CD8-positive, alpha-beta memory T cell (primary cell): ENCODE measurements around the gene DNAH6. TPM values are rescaled to one million over a fixed set of nuclear protein-coding genes. Genes with fewer than 3 reads are reported as not detected.

ENCODE experiments used
- CTCF ChIA-PET: fragments of 350-600 bp; sonication (Branson Sonifier 250); formaldehyde crosslinking; loops from one replicate; lab custom pipeline; 2021; ENCODE audit warnings: antibody characterized with exemption; lab: Charles Lee
- POLR2A ChIA-PET: fragments of 350-600 bp; sonication (Branson Sonifier 250); formaldehyde crosslinking; loops from one replicate; lab custom pipeline; 2021; ENCODE audit warnings: antibody characterized with exemption; lab: Charles Lee
- DNase-seq, 5 donors: peaks; one replicate each; pipeline versions ENCODE4 v3.0.0 to v3.0.0-alpha.2; 2020 to 2022; ENCODE audit warnings: mixed read lengths in 1 of 5
- H3K27ac ChIP-seq: one replicate; pipeline ENCODE4 v1.7.0; 2013; ENCODE audit warnings: low read depth, mild to moderate bottlenecking, low read length, moderate library complexity
- H3K27me3 ChIP-seq: 2 replicates; pipeline ENCODE4 v1.7.0; 2013; ENCODE audit warnings: low read length, mild to moderate bottlenecking; ENCODE audit not compliant: insufficient read depth, poor library complexity, severe bottlenecking
- H3K36me3 ChIP-seq: 2 replicates; pipeline ENCODE4 v1.7.0; 2013; ENCODE audit warnings: mild to moderate bottlenecking, low read length, moderate library complexity; ENCODE audit not compliant: insufficient read depth
- H3K4me1 ChIP-seq: 2 replicates; pipeline ENCODE4 v1.7.0; 2013; ENCODE audit warnings: mild to moderate bottlenecking, low read length, moderate library complexity; ENCODE audit not compliant: insufficient read depth
- H3K4me3 ChIP-seq: 2 replicates; pipeline ENCODE4 v1.7.0; 2013; ENCODE audit warnings: mild to moderate bottlenecking, low read length
- H3K9me3 ChIP-seq: 2 replicates; pipeline ENCODE4 v1.7.0; 2013; ENCODE audit warnings: mild to moderate bottlenecking, low read length
- H3K27ac Mint-ChIP-seq, 8 donors: one replicate each; pipeline ENCODE4 v1.8.0; 2020 to 2021; ENCODE audit warnings: mixed read lengths in 8 of 8, mild to moderate bottlenecking in 6 of 8, inconsistent platforms in 3 of 8, moderate library complexity in 3 of 8
- H3K27me3 Mint-ChIP-seq, 2 donors: one replicate each; pipeline ENCODE4 v1.8.0; 2020 to 2021; ENCODE audit warnings: mixed read lengths in 2 of 2, mild to moderate bottlenecking in 1 of 2, moderate library complexity in 1 of 2
- H3K36me3 Mint-ChIP-seq, 3 donors: one replicate each; pipeline ENCODE4 v1.8.0; 2020 to 2021; ENCODE audit warnings: mixed read lengths in 3 of 3, inconsistent platforms in 1 of 3, mild to moderate bottlenecking in 1 of 3
- H3K4me1 Mint-ChIP-seq, 3 donors: one replicate each; pipeline ENCODE4 v1.8.0; 2020 to 2021; ENCODE audit warnings: mixed read lengths in 3 of 3, inconsistent platforms in 1 of 3, mild to moderate bottlenecking in 1 of 3
- H3K4me3 Mint-ChIP-seq, 7 donors: one replicate each; pipeline ENCODE4 v1.8.0; 2020 to 2021; ENCODE audit warnings: mixed read lengths in 7 of 7, mild to moderate bottlenecking in 6 of 7, moderate library complexity in 4 of 7, inconsistent platforms in 2 of 7
- H3K9me3 Mint-ChIP-seq, 5 donors: one replicate each; pipeline ENCODE4 v1.8.0; 2020 to 2022; ENCODE audit warnings: mixed read lengths in 5 of 5, mild to moderate bottlenecking in 3 of 5, moderate library complexity in 2 of 5, inconsistent platforms in 1 of 5
- polyA plus RNA-seq: library from polyadenylated mRNA; unstranded; fragments of 300-500 nt; fragmentation: Illumina TruSeq; gene quantifications from one replicate; pipeline ENCODE4 v1.2.3, GENCODE V29; 2021
- total RNA-seq, 2 experiments: library from RNA; stranded (reverse); gene quantifications; one replicate each; pipeline ENCODE4 v1.2.3, GENCODE V29; 2021

The DNAH6 gene
- total and polyA plus RNA-seq, 3 experiments from 2014 or later, result 0.24 to 0.51 (median 0.39) TPM

DNA sequence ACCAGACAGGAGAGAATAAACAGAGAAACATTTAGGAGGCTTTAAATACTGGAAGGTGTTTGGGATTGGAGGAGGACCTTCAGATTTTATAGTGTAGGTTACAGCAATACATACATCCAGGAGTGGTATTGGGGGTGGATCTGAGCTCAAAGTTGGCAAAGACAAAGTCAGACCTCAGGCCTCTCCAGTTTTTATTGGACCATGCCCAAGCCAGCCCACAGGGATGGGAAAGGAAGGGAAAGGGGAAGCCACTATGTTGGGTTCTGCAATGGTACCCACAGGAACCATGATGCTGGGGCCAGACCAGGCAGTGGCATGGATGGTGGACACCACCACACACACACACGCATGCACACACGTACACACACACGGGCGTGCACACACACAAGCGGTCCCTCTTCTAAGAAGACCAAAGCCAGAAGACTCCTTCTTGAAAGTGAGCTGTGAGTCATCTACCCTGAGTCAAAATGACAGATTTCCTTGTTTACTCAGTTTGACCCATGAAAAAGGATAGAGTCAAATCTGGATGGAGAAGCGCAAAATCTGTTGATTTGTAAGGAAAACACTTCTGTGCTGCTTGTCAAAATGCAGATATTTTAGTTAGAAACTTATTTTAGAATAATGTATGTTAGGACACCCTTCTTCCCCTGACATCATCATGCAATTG lies 276.7 kb downstream of the DNAH6 start:
- Mint-ChIP-seq H3K4me3 (no peak overlapping the region), H3K9me3 (peaks cover 0 to 2% (median 0%) of the 10 kb centered on the region in 5 donors), H3K27ac (no peak overlapping the region), H3K36me3 (peaks cover 0 to 22% (median 0%) of the 10 kb centered on the region in 3 donors), H3K27me3 (no peaks in the 10 kb centered on the region), H3K4me1 (peaks cover 0 to 7% (median 0%) of the 10 kb centered on the region in 3 donors)
- Histone ChIP-seq H3K9me3 (no peaks in the 10 kb centered on the region), H3K27ac (no peak overlapping the region), H3K27me3 (no peaks in the 10 kb centered on the region), H3K36me3 (no peaks in the 10 kb centered on the region), H3K4me3 (no peak overlapping the region), H3K4me1 (no peaks in the 10 kb centered on the region)
- ChIA-PET POLR2A (no interaction called here), CTCF (interaction anchor here (1.2 to 1.3 kb wide), 2 partner anchors 52 to 89 kb away, joined by 3 to 4 read pairs; no protein-coding TSS in a partner anchor)
- no peak for DNase-seq

DNA sequence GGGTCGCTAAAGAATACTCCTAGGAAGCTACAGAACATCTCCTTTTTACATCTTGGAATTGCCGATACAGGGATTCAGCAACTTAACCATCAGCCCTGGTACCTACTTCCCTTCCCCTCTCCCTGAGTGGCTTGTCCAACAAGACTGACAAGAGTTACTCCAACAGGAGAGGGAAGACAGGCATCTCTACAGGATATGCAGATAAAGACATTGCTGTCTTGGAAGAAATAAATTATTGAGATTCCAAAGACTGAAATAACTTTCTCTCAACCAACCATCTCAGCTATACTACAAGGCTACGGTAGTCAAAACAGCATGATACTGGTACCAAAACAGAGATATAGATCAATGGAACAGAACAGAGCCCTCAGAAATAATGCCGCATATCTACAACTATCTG lies 277.3 kb downstream of the DNAH6 start:
- Mint-ChIP-seq H3K4me3 (no peak overlapping the region), H3K36me3 (peaks cover 0 to 15% (median 0%) of the 10 kb centered on the region in 3 donors), H3K4me1 (peaks cover 2 to 13% (median 4%) of the 10 kb centered on the region in 3 donors), H3K9me3 (peaks cover 0 to 2% (median 0%) of the 10 kb centered on the region in 5 donors), H3K27me3 (no peaks in the 10 kb centered on the region), H3K27ac (peak overlapping the region in 1 of 8 donors; percentile 21)
- Histone ChIP-seq H3K9me3 (no peaks in the 10 kb centered on the region), H3K36me3 (no peaks in the 10 kb centered on the region), H3K27me3 (no peaks in the 10 kb centered on the region), H3K27ac (no peak overlapping the region), H3K4me3 (no peak overlapping the region), H3K4me1 (no peaks in the 10 kb centered on the region)
- ChIA-PET CTCF (interaction anchor here (1.3 kb wide), 1 partner anchor 52 kb away, joined by 4 read pairs; no protein-coding TSS in a partner anchor), POLR2A (no interaction called here)
- no peak for DNase-seq

DNA sequence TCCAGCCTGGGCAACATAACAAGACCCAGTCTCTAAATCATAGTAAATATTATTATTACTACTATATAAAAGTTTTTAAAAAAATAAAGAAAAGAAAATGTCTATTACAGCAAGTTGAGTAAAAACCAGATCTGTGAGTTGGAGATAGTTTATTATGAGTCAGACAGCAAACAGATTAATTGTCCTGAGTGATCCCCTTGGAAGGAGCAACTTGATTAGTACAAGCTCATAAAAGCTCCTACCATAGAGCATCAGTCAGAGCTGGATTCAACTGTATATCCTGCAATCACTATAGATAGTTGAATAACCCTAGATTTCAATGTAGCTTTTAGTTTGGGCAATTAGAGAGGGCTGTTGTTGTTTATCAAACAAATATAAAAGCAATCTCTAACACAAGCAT lies 280.5 kb downstream of the DNAH6 start:
- Mint-ChIP-seq H3K27me3 (no peaks in the 10 kb centered on the region), H3K4me1 (peaks cover 11 to 31% (median 25%) of the 10 kb centered on the region in 3 donors), H3K36me3 (peaks cover under 1 to 13% (median 2%) of the 10 kb centered on the region in 3 donors), H3K27ac (peak overlapping the region in 2 of 8 donors; percentile 42 to 56), H3K9me3 (peaks cover 0 to 4% (median 2%) of the 10 kb centered on the region in 5 donors), H3K4me3 (no peak overlapping the region)
- H3K36me3 ChIP-seq, result no peaks in the 10 kb centered on the region
- H3K4me1 ChIP-seq, result no peaks in the 10 kb centered on the region
- no peak for DNase-seq
- H3K4me3 ChIP-seq, result no peak overlapping the region
- H3K27ac ChIP-seq, result no peak overlapping the region
- no peaks in the 10 kb centered on the region for H3K9me3 ChIP-seq
- POLR2A ChIA-PET, result no interaction called here
- H3K27me3 ChIP-seq, result no peaks in the 10 kb centered on the region
- CTCF ChIA-PET, result no interaction called here

DNA sequence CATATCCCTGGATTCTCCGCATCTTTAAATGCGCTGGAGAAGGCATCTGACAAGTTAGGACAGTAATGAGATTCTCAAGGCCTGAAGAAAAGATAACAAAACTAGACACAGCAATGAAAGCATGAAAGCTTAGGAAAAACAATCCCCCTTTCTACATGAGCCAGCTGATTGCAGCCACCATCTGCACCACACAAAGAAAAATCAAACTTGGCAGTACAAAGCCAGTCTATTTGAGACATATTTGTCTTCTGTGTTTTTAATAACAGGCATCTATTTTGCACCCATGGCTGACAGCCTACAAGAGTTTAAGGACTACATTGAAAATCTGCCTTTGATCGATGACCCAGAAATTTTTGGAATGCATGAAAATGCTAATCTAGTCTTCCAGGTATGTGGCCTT lies 281.0 kb downstream of the DNAH6 start:
- no peak for DNase-seq
- H3K4me1 Mint-ChIP-seq, result peaks cover 13 to 33% (median 30%) of the 10 kb centered on the region in 3 donors
- POLR2A ChIA-PET, result no interaction called here

DNA sequence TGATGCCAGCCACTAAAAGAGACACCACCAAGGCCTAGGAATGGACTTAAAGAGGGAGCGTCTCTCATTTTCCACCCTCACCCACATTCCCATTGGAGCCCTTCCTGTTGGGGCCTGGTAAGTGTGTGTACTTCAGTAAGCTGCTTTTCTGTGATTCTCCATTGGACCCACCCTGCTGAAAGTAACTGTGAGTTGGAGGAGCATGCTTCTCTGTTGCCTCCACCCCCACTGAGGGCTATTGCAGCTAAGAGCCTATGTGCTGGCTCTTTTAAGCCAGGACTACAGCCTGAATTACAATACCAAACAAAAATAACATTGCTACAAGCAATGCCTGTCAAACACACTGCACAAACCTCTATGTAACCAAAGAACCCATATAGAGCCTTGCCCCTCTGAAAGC lies 283.5 kb downstream of the DNAH6 start:
- peak overlapping the region; percentile 5 to 73 (median 51) for H3K4me3 Mint-ChIP-seq

More for the DNA sequence above, 281.0 kb downstream of the DNAH6 start:
- Histone ChIP-seq H3K9me3 (no peaks in the 10 kb centered on the region), H3K27me3 (no peaks in the 10 kb centered on the region), H3K4me1 (no peaks in the 10 kb centered on the region), H3K4me3 (no peak overlapping the region), H3K27ac (no peak overlapping the region), H3K36me3 (no peaks in the 10 kb centered on the region)
- CTCF ChIA-PET, result no interaction called here
- Mint-ChIP-seq H3K4me3 (no peak overlapping the region), H3K27ac (peak overlapping the region in 3 of 8 donors; percentile 42 to 59 (median 56)), H3K36me3 (peaks cover 2 to 17% (median 5%) of the 10 kb centered on the region in 3 donors), H3K9me3 (peaks cover 5 to 9% (median 6%) of the 10 kb centered on the region in 5 donors), H3K27me3 (no peaks in the 10 kb centered on the region)

DNA sequence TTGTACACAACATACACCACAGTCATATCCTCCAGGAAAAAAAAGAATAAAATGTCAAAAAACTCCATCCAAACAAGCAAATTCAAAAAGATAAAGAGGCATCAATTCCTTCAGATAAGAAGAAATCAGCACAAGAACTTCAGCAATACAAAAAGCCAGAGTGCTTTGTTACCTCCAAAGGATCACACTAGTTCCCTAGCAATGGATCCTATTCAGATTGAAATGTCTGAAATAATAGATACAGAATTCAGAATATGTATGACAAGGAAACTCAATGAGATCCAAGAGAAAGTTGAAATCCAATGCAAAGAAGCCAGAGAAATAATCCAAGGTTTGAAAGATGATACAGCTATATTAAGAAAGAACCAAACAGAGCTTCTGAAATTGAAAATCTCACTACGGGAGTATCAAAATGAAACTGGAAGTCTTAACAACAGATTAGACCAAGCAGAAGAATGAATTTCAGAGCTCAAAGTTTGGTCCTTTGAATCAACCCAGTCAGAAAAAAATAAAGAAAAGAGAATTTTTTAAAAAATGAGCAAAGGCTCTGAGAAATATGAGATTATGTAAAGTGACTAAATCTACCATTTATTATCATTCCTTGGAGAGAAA lies 284.0 kb downstream of the DNAH6 start:
- H3K27ac Mint-ChIP-seq, result peak overlapping the region in 7 of 8 donors; percentile 11 to 83 (median 64)
- H3K27me3 Mint-ChIP-seq, result no peaks in the 10 kb centered on the region
- peaks cover 2 to 19% (median 8%) of the 10 kb centered on the region in 3 donors for H3K36me3 Mint-ChIP-seq
- no peak overlapping the region for H3K27ac ChIP-seq
- POLR2A ChIA-PET, result no interaction called here
- H3K4me3 Mint-ChIP-seq, result peak overlapping the region; percentile 5 to 73 (median 57)
- H3K4me1 Mint-ChIP-seq, result peaks cover 14 to 36% (median 35%) of the 10 kb centered on the region in 3 donors
- H3K36me3 ChIP-seq, result no peaks in the 10 kb centered on the region
- H3K4me1 ChIP-seq, result no peaks in the 10 kb centered on the region
- H3K4me3 ChIP-seq, result no peak overlapping the region
- CTCF ChIA-PET, result interaction anchor here (0.9 kb wide), 1 partner anchor 59 kb away, joined by 4 read pairs; no protein-coding TSS in a partner anchor
- peaks cover 6 to 13% (median 11%) of the 10 kb centered on the region in 5 donors for H3K9me3 Mint-ChIP-seq
- no peaks in the 10 kb centered on the region for H3K27me3 ChIP-seq
- no peak for DNase-seq
- no peaks in the 10 kb centered on the region for H3K9me3 ChIP-seq

More for the DNA sequence above, 283.5 kb downstream of the DNAH6 start:
- POLR2A ChIA-PET, result no interaction called here
- peaks cover 6 to 13% (median 11%) of the 10 kb centered on the region in 5 donors for H3K9me3 Mint-ChIP-seq
- Histone ChIP-seq H3K9me3 (no peaks in the 10 kb centered on the region), H3K4me3 (no peak overlapping the region), H3K27me3 (no peaks in the 10 kb centered on the region), H3K27ac (no peak overlapping the region), H3K36me3 (no peaks in the 10 kb centered on the region), H3K4me1 (no peaks in the 10 kb centered on the region)
- peak overlapping the region in 7 of 8 donors; percentile 48 to 83 (median 64) for H3K27ac Mint-ChIP-seq
- CTCF ChIA-PET, result interaction anchor here (0.9 kb wide), 1 partner anchor 59 kb away, joined by 4 read pairs; no protein-coding TSS in a partner anchor
- H3K27me3 Mint-ChIP-seq, result no peaks in the 10 kb centered on the region
- H3K4me1 Mint-ChIP-seq, result peaks cover 14 to 33% (median 31%) of the 10 kb centered on the region in 3 donors
- DNase-seq, result no peak
- H3K36me3 Mint-ChIP-seq, result peaks cover 2 to 19% (median 8%) of the 10 kb centered on the region in 3 donors

DNA sequence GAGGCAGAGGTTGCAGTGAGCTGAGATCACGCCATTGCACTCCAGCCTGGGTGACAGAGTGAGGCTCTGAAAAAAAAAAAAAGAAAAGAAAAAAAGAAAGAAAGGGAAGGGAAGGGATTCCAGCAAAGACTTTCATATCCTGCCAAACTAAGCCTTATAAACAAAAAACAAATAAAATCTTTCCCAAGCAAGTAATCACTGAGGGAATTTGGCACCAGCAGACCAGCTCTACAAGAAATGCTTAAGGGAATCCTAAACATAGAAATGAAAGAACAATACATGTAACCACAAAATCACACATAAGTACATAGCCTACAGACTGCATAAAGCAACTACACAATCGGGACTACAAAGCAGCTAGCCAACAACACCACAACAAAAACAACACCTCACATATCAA lies 285.5 kb downstream of the DNAH6 start:
- H3K4me1 Mint-ChIP-seq, result peaks cover 14 to 48% (median 46%) of the 10 kb centered on the region in 3 donors
- DNase-seq, result no peak
- no peak overlapping the region for H3K4me3 Mint-ChIP-seq
- no peaks in the 10 kb centered on the region for H3K27me3 ChIP-seq
- no peaks in the 10 kb centered on the region for H3K9me3 ChIP-seq
- H3K27me3 Mint-ChIP-seq, result no peaks in the 10 kb centered on the region
- no peak overlapping the region for H3K4me3 ChIP-seq
- peaks cover 2 to 19% (median 8%) of the 10 kb centered on the region in 3 donors for H3K36me3 Mint-ChIP-seq
- no peaks in the 10 kb centered on the region for H3K4me1 ChIP-seq
- POLR2A ChIA-PET, result interaction anchor here (0.7 kb wide), 1 partner anchor 17 kb away, joined by 6 read pairs; no protein-coding TSS in a partner anchor
- no peaks in the 10 kb centered on the region for H3K36me3 ChIP-seq
- H3K27ac ChIP-seq, result no peak overlapping the region
- peaks cover 6 to 13% (median 11%) of the 10 kb centered on the region in 5 donors for H3K9me3 Mint-ChIP-seq
- CTCF ChIA-PET, result interaction anchor here (0.8 kb wide), 1 partner anchor 124 kb away, joined by 4 read pairs; no protein-coding TSS in a partner anchor
- peak overlapping the region in 3 of 8 donors; percentile 4 to 68 (median 50) for H3K27ac Mint-ChIP-seq
